Activated CD8-positive, alpha-beta memory T cell treated with anti-CD3 and anti-CD28 coated beads for 1 hour (primary cell): ENCODE measurements around the gene NELFB.

Experiments
- DNase-seq, 2 donors: peaks; one replicate each; pipeline ENCODE4 v3.0.0-alpha.2; 2020; ENCODE audit warnings: low read depth in 1 of 2; ENCODE audit errors: extremely low read depth in 1 of 2

Gene NELFB

GRCh38 chr9:137254624-137255447 is at the start of gene NELFB:
Gene NELFB, plus strand, starts transcription at chr9:137255327.
- DNase-seq = peak; percentile 80 to 99

- no peak for DNase-seq
Observed at GRCh38 chr9:137206602-137207001, 48.5 kb upstream of the NELFB start.

GRCh38 chr9:137211532-137211931 is 43.6 kb upstream of the NELFB start:
- DNase-seq = no peak

DNA sequence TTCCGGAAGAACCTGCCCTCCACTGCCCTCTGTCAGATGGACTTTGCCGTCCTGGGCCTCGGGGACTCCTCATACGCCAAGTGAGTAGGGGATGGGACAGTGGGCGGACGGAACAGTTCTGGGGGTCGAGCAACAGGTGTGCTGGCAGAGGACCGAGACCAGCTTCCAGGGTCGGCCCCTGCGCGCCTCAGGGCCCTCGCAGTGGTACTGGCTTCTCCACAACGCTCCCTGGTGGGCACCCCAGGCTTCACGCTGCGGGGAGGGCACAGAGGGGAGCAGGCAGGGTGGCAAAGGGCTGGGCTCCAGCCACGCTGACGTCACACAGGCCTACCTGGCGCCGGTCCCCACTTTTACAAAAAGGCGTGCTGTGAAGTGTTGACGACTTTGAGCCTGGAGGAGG is 42.6 kb upstream of the NELFB start:
- DNase-seq = no peak

GRCh38 chr9:137213160-137214060 is 41.7 kb upstream of the NELFB start:
- no peak for DNase-seq

- DNase-seq = no peak
Observed at GRCh38 chr9:137214620-137215019, 40.5 kb upstream of the NELFB start.

GRCh38 chr9:137215196-137215986 is 39.7 kb upstream of the NELFB start:
- no peak for DNase-seq

- DNase-seq = no peak
Observed at GRCh38 chr9:137216188-137216965, 38.8 kb upstream of the NELFB start.

- DNase-seq = no peak
Observed at GRCh38 chr9:137217276-137218211, 37.6 kb upstream of the NELFB start.

DNA sequence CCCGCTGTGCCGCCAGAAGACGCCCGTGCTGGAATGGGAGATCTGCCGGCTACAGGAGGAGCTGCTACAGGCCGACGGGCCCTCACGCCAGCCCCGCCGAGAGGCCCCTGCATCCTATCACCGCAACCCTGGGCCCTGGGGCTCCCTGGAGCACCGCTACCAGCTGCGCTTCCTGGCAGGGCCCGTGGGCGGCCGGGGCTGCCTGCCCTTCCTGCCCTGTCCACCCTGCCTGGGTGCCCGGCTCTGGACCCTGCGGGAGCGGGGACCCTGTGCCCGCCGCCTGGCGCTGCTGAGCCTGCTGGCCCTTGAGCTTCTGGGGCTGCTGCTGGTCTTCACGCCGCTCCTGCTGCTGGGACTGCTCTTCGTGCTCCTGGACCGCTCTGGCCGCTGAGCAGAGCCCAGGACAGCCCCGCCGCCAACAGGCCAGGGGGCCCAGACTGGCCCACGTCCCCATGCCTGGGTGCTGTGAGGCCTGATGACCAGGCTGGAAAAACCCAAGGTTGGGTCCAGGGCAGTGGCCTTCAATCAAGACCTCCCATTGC is 36.8 kb upstream of the NELFB start:
- no peak for DNase-seq

- DNase-seq = no peak
Observed at GRCh38 chr9:137218754-137219271, 36.3 kb upstream of the NELFB start.

GRCh38 chr9:137219757-137220316 is 35.3 kb upstream of the NELFB start:
- DNase-seq = no peak

- DNase-seq = no peak
Observed at GRCh38 chr9:137220317-137221094, 34.6 kb upstream of the NELFB start.

DNA sequence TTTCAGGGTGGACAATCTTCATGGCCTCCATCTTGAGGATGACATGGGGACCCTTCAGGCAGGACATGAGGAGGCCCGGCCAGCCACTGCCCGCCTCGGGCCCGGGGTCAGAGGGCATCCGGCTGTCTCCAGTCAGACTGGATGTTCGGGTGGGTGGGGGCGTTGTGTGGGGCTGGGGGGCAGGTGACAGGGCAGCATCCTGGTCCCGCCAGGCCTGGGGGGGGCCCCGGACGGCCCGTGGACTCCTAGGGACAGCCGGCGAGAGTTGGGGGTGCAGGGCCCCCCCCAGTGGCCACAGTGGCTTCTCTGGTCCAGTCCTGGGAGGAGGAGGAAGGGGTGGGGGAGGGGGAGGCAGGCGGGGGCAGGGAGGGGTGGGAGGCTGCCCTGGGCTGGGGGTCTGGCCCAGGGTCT is 34.0 kb upstream of the NELFB start:
- no peak for DNase-seq

DNA sequence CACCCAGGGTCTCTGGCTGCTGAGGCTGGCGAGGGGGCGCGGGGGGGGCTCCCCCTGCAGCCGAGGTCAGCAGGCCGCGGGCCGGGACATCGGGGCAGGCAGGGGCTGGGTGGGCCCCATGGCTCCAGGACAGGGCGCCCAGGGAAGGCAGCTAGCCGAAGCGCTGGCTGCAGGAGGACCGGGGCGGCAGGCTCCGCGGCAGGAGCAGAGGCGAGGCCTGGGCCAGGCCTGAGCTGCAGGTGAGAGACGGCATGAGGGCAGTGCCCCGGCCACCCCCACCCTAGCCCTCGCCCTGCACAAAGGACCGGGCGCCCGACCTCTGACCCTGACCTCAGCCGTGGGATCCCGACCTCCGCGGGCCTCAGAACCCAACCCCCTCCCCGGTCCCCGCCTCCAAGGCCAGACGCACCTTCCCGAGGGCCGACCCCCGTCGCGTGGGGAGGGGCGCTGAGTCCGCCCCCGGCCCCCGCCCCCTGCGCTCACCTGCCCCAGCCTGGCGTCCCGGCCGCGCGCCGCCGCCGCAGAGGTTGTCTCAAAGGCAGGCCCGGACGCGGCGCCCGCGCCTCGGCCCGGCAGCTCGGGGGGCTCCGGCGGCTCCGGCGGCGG is 33.5 kb upstream of the NELFB start:
- no peak for DNase-seq

- no peak for DNase-seq
Observed at GRCh38 chr9:137222190-137223077, 32.7 kb upstream of the NELFB start, which contains the start of gene RNF208. Gene RNF208, minus strand, starts transcription at chr9:137222240. Its CDS starts 1,028 bp downstream, at chr9:137221212.
